Measurements from ENCODE around the gene NDUFB8. TPM values are rescaled to one million over a fixed set of nuclear protein-coding genes. Genes with fewer than 3 reads are reported as not detected.

The NDUFB8 gene
- polyA plus RNA-seq, 1 experiment = 204 TPM

DNA sequence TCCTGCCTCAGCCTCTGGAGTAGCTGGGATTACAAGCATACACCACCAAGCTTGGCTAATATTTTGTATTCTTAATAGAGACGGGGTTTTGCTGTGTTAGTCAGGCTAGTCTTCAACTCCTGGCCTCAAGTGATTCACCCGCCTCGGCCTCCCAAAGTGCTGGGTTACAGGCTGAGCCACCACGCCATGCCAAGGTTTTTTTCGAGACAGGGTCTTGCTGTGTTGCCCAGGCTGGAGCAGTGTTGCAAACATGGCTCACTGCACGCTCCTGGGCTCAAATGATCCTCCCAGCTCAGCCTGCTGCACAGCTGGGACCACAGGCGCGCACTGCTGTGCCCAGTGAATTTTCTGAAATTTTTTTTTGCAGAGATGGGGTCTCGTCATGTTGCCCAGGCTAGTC, 6.7 kb downstream of the NDUFB8 start:
- Histone ChIP-seq H3K9me3 (ENCODE audit: control insufficient read depth, insufficient read depth, low read length) (no peaks in the 10 kb centered on the region; the same call in 1 of the 2 replicates), H3K27me3 (ENCODE audit: control insufficient read depth, insufficient read depth, low read length) (no peaks in the 10 kb centered on the region), H3K4me3 (ENCODE audit: low read depth, low read length) (no peak overlapping the region), H3K27ac (ENCODE audit: low read depth, low read length) (no peak overlapping the region)
- no peak for DNase-seq (ENCODE audit: low read depth, low spot score)
- CTCF ChIA-PET = interaction anchor here (1.0 to 2.1 kb wide), 5 partner anchors 13 to 356 kb away, joined by 4 to 22 read pairs (median 7); partner anchors contain the start of gene HIF1AN
- POLR2A ChIA-PET = interaction anchor here (1.2 kb wide), 1 partner anchor 13 kb away, joined by 5 read pairs; the partner anchor contains the start of gene HIF1AN
- TF ChIP-seq, protein P1, sequence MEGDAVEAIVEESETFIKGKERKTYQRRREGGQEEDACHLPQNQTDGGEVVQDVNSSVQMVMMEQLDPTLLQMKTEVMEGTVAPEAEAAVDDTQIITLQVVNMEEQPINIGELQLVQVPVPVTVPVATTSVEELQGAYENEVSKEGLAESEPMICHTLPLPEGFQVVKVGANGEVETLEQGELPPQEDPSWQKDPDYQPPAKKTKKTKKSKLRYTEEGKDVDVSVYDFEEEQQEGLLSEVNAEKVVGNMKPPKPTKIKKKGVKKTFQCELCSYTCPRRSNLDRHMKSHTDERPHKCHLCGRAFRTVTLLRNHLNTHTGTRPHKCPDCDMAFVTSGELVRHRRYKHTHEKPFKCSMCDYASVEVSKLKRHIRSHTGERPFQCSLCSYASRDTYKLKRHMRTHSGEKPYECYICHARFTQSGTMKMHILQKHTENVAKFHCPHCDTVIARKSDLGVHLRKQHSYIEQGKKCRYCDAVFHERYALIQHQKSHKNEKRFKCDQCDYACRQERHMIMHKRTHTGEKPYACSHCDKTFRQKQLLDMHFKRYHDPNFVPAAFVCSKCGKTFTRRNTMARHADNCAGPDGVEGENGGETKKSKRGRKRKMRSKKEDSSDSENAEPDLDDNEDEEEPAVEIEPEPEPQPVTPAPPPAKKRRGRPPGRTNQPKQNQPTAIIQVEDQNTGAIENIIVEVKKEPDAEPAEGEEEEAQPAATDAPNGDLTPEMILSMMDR (IDR thresholded peaks at IDR 0.05; ENCODE audit: low read depth, low read length) = no peak

- Histone ChIP-seq H3K4me3 (ENCODE audit: low read depth, low read length) (no peak overlapping the region), H3K27me3 (ENCODE audit: control insufficient read depth, insufficient read depth, low read length) (no peaks in the 10 kb centered on the region), H3K9me3 (ENCODE audit: control insufficient read depth, insufficient read depth, low read length) (no peaks in the 10 kb centered on the region; the same call in 1 of the 2 replicates), H3K27ac (ENCODE audit: low read depth, low read length) (no peak overlapping the region)
- DNase-seq (ENCODE audit: low read depth, low spot score) = no peak
- CTCF ChIA-PET = interaction anchor here (1.0 to 2.1 kb wide), 5 partner anchors 13 to 356 kb away, joined by 4 to 22 read pairs (median 7); partner anchors contain the start of gene HIF1AN
- TF ChIP-seq, protein P1 (IDR thresholded peaks at IDR 0.05; ENCODE audit: low read depth, low read length) = no peak
- POLR2A ChIA-PET = interaction anchor here (1.2 kb wide), 1 partner anchor 13 kb away, joined by 5 read pairs; the partner anchor contains the start of gene HIF1AN
Observed at GRCh38 chr10:100522107-100522801, 7.4 kb downstream of the NDUFB8 start.

DNA sequence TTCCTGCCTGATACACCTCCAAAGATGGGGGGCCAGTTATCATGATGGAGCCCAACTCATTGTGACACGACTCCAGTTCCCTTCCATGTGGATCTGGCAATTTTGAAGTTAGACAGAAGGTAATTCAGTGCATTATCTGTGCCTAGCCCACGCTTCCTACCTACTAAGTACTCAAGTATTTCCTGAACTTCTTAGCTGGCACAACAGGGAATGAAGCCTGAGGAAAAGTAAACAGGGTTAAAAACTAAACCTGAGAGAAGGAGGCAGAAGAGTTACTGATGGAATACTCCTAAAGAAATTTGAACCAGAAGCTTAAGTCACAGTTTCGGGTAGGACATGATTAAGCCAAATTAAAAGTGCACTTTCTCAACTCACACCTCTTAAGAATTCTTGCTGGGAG, 8.9 kb downstream of the NDUFB8 start:
- Histone ChIP-seq H3K9me3 (ENCODE audit: control insufficient read depth, insufficient read depth, low read length) (no peaks in the 10 kb centered on the region; the same call in 1 of the 2 replicates), H3K27ac (ENCODE audit: low read depth, low read length) (no peak overlapping the region), H3K4me3 (ENCODE audit: low read depth, low read length) (no peak overlapping the region), H3K27me3 (ENCODE audit: control insufficient read depth, insufficient read depth, low read length) (no peaks in the 10 kb centered on the region)
- TF ChIP-seq, protein P1 (IDR thresholded peaks at IDR 0.05; ENCODE audit: low read depth, low read length) = no peak
- CTCF ChIA-PET = interaction anchor here (0.7 to 8.5 kb wide), 4 partner anchors 39 to 358 kb away, joined by 3 to 137 read pairs (median 7); no protein-coding TSS in a partner anchor
- no peak for DNase-seq (ENCODE audit: low read depth, low spot score)
- POLR2A ChIA-PET = interaction anchor here (0.5 to 1.1 kb wide), 3 partner anchors 15 to 377 kb away, joined by 3 to 5 read pairs (median 3); partner anchors contain the start of gene HIF1AN

GRCh38 chr10:100519311-100520051, 10.2 kb downstream of the NDUFB8 start, which contains the start of gene SEC31B:
Gene SEC31B, minus strand, starts transcription at chr10:100519861. Its CDS starts 2,909 bp downstream, at chr10:100516952.
- H3K27me3 ChIP-seq (ENCODE audit: control insufficient read depth, insufficient read depth, low read length) = no peaks in the 10 kb centered on the region
- CTCF ChIA-PET = interaction anchor here (0.6 to 8.5 kb wide), 37 partner anchors 8 to 366 kb away, joined by 3 to 137 read pairs (median 7); partner anchors contain the start of genes BLOC1S2, HIF1AN and SCD
- no peak for DNase-seq (ENCODE audit: low read depth, low spot score)
- no peaks in the 10 kb centered on the region; the same call in 1 of the 2 replicates for H3K9me3 ChIP-seq (ENCODE audit: control insufficient read depth, insufficient read depth, low read length)
- TF ChIP-seq, protein P1 (IDR thresholded peaks at IDR 0.05; ENCODE audit: low read depth, low read length) = no peak
- peak within 1 kb of the TSS; percentile 40 for H3K4me3 ChIP-seq (ENCODE audit: low read depth, low read length)
- no peak within 1 kb of the TSS for H3K27ac ChIP-seq (ENCODE audit: low read depth, low read length)
- POLR2A ChIA-PET = interaction anchor here (1.1 kb wide), 3 partner anchors 16 to 173 kb away, joined by 3 to 5 read pairs (median 4); partner anchors contain the start of genes HIF1AN and SCD
